22Rv1 (cell line): ENCODE data around the gene PODXL.

Experiments used
- H3K27ac ChIP-seq: fragments of 450-650 bp; 2 replicates; pipeline ENCODE4 v1.5.1; 2017
- ZFX ChIP-seq: fragments of 450-650 bp; IDR thresholded peaks from 2 replicates; pipeline ENCODE4 v1.6.1; 2017; ENCODE audit warnings: antibody characterized with exemption, borderline replicate concordance
- TF ChIP-seq, protein P1 (sequence below): fragments of 450-650 bp; IDR thresholded peaks from 2 replicates; pipeline ENCODE4 v1.5.1; 2017; ENCODE audit warnings: mild to moderate bottlenecking

Gene PODXL

DNA sequence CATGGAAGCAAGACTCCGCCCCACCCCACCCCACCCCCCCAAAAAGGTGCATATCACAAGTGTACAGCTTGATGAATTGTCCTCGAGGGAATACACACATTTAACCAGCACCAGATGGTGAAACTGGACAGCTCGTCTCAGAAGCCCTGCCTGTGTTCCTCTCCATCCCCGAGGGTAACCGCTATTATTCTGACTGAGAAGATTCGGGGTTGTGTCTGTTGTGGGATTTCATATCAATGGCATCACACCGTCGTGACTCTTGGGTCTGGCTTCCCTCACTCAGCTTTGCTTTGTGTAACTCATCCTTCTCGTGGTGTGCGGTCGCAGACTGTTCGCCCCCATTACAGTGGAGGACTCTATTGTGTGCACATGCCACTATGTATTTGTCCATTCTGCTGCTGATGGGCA, 18.9 kb downstream of the PODXL start:
- no peak overlapping the region for H3K27ac ChIP-seq
- no peak for TF ChIP-seq ZFX
- TF ChIP-seq, protein P1, sequence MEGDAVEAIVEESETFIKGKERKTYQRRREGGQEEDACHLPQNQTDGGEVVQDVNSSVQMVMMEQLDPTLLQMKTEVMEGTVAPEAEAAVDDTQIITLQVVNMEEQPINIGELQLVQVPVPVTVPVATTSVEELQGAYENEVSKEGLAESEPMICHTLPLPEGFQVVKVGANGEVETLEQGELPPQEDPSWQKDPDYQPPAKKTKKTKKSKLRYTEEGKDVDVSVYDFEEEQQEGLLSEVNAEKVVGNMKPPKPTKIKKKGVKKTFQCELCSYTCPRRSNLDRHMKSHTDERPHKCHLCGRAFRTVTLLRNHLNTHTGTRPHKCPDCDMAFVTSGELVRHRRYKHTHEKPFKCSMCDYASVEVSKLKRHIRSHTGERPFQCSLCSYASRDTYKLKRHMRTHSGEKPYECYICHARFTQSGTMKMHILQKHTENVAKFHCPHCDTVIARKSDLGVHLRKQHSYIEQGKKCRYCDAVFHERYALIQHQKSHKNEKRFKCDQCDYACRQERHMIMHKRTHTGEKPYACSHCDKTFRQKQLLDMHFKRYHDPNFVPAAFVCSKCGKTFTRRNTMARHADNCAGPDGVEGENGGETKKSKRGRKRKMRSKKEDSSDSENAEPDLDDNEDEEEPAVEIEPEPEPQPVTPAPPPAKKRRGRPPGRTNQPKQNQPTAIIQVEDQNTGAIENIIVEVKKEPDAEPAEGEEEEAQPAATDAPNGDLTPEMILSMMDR, result no peak

- no peak overlapping the region for H3K27ac ChIP-seq
- no peak for TF ChIP-seq ZFX
These were observed 20.0 kb downstream of the PODXL start for GRCh38 chr7:131536361-131536849.

- no peak for TF ChIP-seq ZFX
- TF ChIP-seq, protein P1, result no peak
- no peak overlapping the region for H3K27ac ChIP-seq
These were observed 22.6 kb downstream of the PODXL start for GRCh38 chr7:131533566-131534561.

DNA sequence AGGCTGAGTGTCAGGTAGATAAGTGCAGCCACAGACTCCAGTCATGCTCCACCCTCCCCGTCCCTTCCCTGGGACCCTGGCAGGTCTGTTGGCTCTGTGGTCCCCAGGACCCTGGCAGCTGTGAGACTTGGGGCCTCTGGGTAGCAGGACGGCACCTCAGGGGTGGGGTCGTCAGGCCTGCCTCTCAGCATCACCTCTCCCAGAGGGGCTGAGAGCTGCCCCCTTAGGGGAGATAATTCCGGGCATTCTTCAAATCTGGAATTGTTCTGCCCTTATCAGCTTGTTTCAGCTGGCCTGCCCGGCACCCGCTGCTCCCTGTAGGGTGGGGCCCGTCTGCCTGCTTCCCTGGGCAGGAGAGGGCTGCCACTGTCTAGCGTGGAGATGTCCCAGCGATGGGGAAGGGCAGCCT, 23.3 kb downstream of the PODXL start:
- TF ChIP-seq ZFX, result no peak
- TF ChIP-seq, protein P1, result no peak
- H3K27ac ChIP-seq, result no peak overlapping the region

GRCh38 chr7:131532570-131533091, 23.8 kb downstream of the PODXL start:
- no peak for TF ChIP-seq ZFX
- TF ChIP-seq, protein P1, result no peak

GRCh38 chr7:131530137-131530536, 26.3 kb downstream of the PODXL start:
- H3K27ac ChIP-seq, result no peak overlapping the region
- no peak for TF ChIP-seq ZFX
- TF ChIP-seq, protein P1, result no peak

More at GRCh38 chr7:131532570-131533091, 23.8 kb downstream of the PODXL start:
- no peak overlapping the region for H3K27ac ChIP-seq

GRCh38 chr7:131529617-131530016, 26.8 kb downstream of the PODXL start:
- no peak overlapping the region for H3K27ac ChIP-seq
- TF ChIP-seq, protein P1, result no peak
- no peak for TF ChIP-seq ZFX
